ENCODE results near the gene RNF135. TPM values are rescaled to one million over a fixed set of nuclear protein-coding genes. Genes with fewer than 3 reads are reported as not detected.
A peak's percentile ranks its signal among the peaks of the same experiment; 100 is the strongest.
"Not testable (repeated sequence)": the region's sequence is repeated elsewhere in the genome, so short reads cannot be mapped to it uniquely, and the experiment has no call there.

Gene RNF135
- total RNA-seq, 5 donors from 2014 or later (not counting 1 experiment from before 2014, with no cell fraction given), result 2.1 to 7.8 (median 6.4) TPM

DNA sequence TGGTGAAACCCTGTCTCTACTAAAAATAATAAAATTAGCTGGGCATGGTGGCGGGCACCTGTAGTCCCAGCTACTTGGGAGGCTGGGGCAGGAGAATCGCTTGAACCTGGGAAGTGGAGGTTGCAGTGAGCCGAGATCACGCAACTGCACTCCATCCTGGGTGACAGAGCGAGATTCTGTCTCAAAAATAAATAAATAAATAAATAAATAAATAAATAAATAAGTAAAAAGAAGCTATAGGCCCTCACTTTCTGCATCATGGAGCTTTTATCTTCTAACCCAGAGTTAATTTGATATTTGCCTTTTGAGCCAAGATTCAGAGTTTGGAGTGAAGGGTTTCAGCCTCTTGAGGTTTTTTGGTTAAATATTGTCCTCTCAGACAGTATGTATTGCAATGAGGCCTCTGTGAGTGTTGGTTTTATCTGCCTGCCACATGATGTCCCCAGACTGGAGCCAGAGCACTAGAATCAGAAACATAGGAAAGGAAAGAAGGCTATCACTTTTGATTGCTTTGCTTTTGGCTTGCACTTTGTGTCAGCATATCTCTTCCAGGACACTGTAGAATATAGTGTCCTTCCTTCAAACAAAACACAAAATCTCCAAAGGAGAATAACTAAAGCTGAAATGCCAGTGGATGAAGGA, 32.5 kb downstream of the RNF135 start:
- no peak overlapping the region for H3K4me3 ChIP-seq (ENCODE audit: control insufficient read depth in 1 of 2, extremely low read depth in 1 of 2, low read length in 1 of 2)
- H3K27me3 Mint-ChIP-seq, result peaks cover 0 to 4% of the 10 kb centered on the region in 2 donors
- peaks cover 4 to 9% (median 9%) of the 10 kb centered on the region in 3 donors for H3K4me1 Mint-ChIP-seq
- POLR2A ChIA-PET, result no interaction called here
- no peaks in the 10 kb centered on the region for H3K27me3 ChIP-seq (replicated peaks in 1 of 2; ENCODE audit: control insufficient read depth in 2 of 2, extremely low read depth in 1 of 2, insufficient read depth in 2 of 2, low read length in 1 of 2)
- H3K27ac ChIP-seq (ENCODE audit: low read length), result no peak overlapping the region
- CTCF ChIA-PET, result interaction anchor here in 1 of 2 donors (0.5 kb wide), 1 partner anchor 41 kb away, joined by 3 read pairs; no protein-coding TSS in a partner anchor
- no CpG with 5 or more reads among the region's 5 CpGs for WGBS (ENCODE audit: insufficient coverage)
- no peak overlapping the region for H3K4me3 Mint-ChIP-seq
- no peaks in the 10 kb centered on the region for H3K9me3 Mint-ChIP-seq
- no peaks in the 10 kb centered on the region for H3K9me3 ChIP-seq
- DNase-seq, result no peak
- peaks cover 16% of the 10 kb centered on the region for H3K36me3 Mint-ChIP-seq
- no peak for ATAC-seq (replicated peaks in 1 of 4)
- no peak overlapping the region for H3K27ac Mint-ChIP-seq
- peaks cover 0 to 13% of the 10 kb centered on the region in 2 donors for H3K36me3 ChIP-seq (ENCODE audit: control insufficient read depth in 2 of 2, extremely low read depth in 1 of 2, insufficient read depth in 1 of 2, low read length in 1 of 2)
- peaks cover 0 to 5% of the 10 kb centered on the region in 2 experiments for H3K4me1 ChIP-seq (ENCODE audit: control insufficient read depth in 1 of 2, extremely low read depth in 1 of 2, insufficient read depth in 2 of 2, low read length in 2 of 2)

DNA sequence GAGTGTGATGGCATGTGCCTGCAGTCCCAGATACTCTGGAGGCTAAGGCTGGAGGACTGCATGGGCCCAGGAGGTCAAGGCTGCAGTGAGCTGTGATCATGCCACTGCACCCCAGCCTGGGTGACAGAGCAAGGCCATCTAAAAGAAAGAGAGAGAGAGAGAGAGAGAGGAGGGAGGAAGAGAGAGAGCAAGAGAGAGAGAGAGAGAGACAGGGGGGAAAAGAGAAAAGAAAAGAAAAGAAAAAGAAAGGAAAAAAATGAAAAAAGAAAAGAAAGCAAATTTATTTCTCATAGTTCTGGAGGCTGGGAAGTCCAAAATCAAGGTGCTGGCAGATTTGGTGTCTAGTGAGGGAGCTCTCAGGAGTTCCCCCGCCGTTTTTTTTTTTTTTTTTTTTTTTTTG, 33.3 kb downstream of the RNF135 start:
- no CpG with 5 or more reads among the region's 2 CpGs for WGBS (ENCODE audit: insufficient coverage)
- H3K4me3 ChIP-seq (ENCODE audit: control insufficient read depth in 1 of 2, extremely low read depth in 1 of 2, low read length in 1 of 2), result no peak overlapping the region
- ATAC-seq (replicated peaks in 1 of 4), result no peak
- ChIA-PET CTCF (interaction anchor here (0.5 to 0.6 kb wide), 2 partner anchors 41 to 1197 kb away, joined by 3 to 18 read pairs; no protein-coding TSS in a partner anchor), POLR2A (no interaction called here)
- H3K36me3 Mint-ChIP-seq, result peaks cover 13% of the 10 kb centered on the region
- H3K27ac Mint-ChIP-seq, result no peak overlapping the region
- H3K27ac ChIP-seq (ENCODE audit: low read length), result no peak overlapping the region
- H3K36me3 ChIP-seq (ENCODE audit: control insufficient read depth in 2 of 2, extremely low read depth in 1 of 2, insufficient read depth in 1 of 2, low read length in 1 of 2), result peaks cover 0 to 6% of the 10 kb centered on the region in 2 donors
- no peaks in the 10 kb centered on the region for H3K9me3 ChIP-seq
- no peak overlapping the region for H3K4me3 Mint-ChIP-seq
- peaks cover 0 to 4% of the 10 kb centered on the region in 2 donors for H3K27me3 Mint-ChIP-seq
- peaks cover 0 to 3% of the 10 kb centered on the region in 2 experiments for H3K27me3 ChIP-seq (replicated peaks in 1 of 2; ENCODE audit: control insufficient read depth in 2 of 2, extremely low read depth in 1 of 2, insufficient read depth in 2 of 2, low read length in 1 of 2)
- peaks cover 0 to 11% of the 10 kb centered on the region in 2 experiments for H3K4me1 ChIP-seq (ENCODE audit: control insufficient read depth in 1 of 2, extremely low read depth in 1 of 2, insufficient read depth in 2 of 2, low read length in 2 of 2)
- H3K4me1 Mint-ChIP-seq, result peaks cover 7 to 13% (median 10%) of the 10 kb centered on the region in 3 donors
- H3K9me3 Mint-ChIP-seq, result no peaks in the 10 kb centered on the region
- no peak for DNase-seq

DNA sequence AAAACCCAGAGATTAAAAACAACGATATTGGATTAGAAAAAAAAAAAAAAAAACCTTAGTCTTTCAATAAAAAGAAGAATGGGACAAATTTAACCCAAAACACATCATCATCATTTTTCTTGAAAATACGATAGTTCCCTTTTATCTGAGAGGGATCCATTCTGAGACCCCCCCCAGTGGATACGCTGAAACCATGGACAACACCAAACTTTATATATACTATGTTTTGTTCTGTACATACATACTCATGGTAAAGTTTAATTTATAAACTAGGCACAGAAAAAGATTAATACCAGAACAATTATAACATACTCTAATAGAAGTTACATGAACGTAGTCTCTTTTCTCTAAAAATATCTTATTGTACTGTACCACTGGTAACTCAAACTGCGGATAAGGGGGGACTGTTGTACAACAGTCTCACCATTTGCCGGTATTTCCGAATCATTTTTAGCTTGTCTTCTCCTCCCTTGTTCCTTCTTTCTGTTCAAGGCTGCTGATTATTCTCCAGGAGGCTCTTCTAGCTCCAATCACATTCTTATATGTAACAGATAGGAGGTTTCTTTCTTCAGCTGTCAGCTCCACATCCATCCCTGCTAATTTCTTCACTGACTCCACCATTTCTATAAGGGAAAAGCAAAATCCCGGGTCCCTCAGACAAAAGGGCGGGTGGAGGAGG, 37.0 kb downstream of the RNF135 start:
- 55% methylated on average over 4 of the region's 9 CpGs for WGBS (ENCODE audit: insufficient coverage)

DNA sequence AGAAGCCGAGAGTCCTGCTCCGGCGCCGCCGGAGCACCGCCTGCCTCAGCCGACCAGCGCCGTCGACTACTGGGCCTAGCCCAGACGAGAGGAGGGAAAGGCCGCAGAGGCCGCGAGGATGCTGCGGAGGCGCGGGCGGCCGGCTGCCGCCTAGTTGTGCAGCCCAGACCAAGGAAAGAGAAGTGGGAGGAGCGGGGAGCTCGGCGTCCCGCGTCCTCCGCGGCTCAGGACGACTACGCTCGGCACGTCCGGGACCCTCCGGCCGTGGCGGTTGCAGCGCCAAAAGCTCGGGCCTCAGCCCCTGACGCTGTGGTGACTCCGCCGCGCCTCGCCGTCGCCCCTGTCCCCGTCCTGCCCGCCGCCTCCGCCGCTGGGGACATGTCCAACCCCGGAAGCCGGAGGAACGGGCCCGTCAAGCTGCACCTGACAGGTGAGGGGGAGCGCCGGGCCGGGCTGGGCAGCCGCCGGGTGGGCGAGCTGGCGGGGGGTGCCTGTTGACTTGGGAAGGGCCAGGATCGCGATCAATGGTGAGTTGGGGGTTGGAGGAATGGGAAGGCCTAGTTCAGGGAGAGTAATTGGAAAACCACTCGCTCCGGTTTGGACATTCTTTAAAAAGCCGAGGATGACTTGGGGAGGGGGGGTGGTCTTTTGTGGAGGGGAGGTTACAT, 37.7 kb downstream of the RNF135 start:
- peaks cover 0 to 3% of the 10 kb centered on the region in 2 experiments for H3K27me3 ChIP-seq (replicated peaks in 1 of 2; ENCODE audit: control insufficient read depth in 2 of 2, extremely low read depth in 1 of 2, insufficient read depth in 2 of 2, low read length in 1 of 2)
- no peaks in the 10 kb centered on the region for H3K9me3 ChIP-seq
- H3K9me3 Mint-ChIP-seq, result no peaks in the 10 kb centered on the region
- peaks cover 0 to 13% of the 10 kb centered on the region in 2 experiments for H3K4me1 ChIP-seq (ENCODE audit: control insufficient read depth in 1 of 2, extremely low read depth in 1 of 2, insufficient read depth in 2 of 2, low read length in 2 of 2)
- POLR2A ChIA-PET, result interaction anchor here in 1 of 2 donors (0.5 kb wide), 1 partner anchor 1583 kb away, joined by 3 read pairs; no protein-coding TSS in a partner anchor
- CTCF ChIA-PET, result interaction anchor here in 1 of 2 donors (0.6 kb wide), 1 partner anchor 125 kb away, joined by 6 read pairs; no protein-coding TSS in a partner anchor
- peaks cover 14 to 23% (median 16%) of the 10 kb centered on the region in 3 donors for H3K4me1 Mint-ChIP-seq
- WGBS (ENCODE audit: insufficient coverage), result 2% methylated on average over 65 of the region's 65 CpGs
- H3K4me3 ChIP-seq (ENCODE audit: control insufficient read depth in 1 of 2, extremely low read depth in 1 of 2, low read length in 1 of 2), result peak overlapping the region; percentile 67 to 72
- peak in 34 of 35 experiments; percentile 8 to 64 (median 36) for DNase-seq
- peak overlapping the region; percentile 63 for H3K27ac ChIP-seq (ENCODE audit: low read length)
- peaks cover 0 to 4% of the 10 kb centered on the region in 2 donors for H3K27me3 Mint-ChIP-seq
- ATAC-seq (replicated peaks in 1 of 4), result peak; percentile 80 to 86 (median 82)
- H3K36me3 ChIP-seq (ENCODE audit: control insufficient read depth in 2 of 2, extremely low read depth in 1 of 2, insufficient read depth in 1 of 2, low read length in 1 of 2), result no peaks in the 10 kb centered on the region
- no peaks in the 10 kb centered on the region for H3K36me3 Mint-ChIP-seq
- peak overlapping the region; percentile 90 to 91 for H3K27ac Mint-ChIP-seq
- H3K4me3 Mint-ChIP-seq, result peak overlapping the region; percentile 89 to 96 (median 89)

More for the DNA sequence above, 37.0 kb downstream of the RNF135 start:
- Histone ChIP-seq H3K27me3 (replicated peaks in 1 of 2; ENCODE audit: control insufficient read depth in 2 of 2, extremely low read depth in 1 of 2, insufficient read depth in 2 of 2, low read length in 1 of 2) (peaks cover 0 to 3% of the 10 kb centered on the region in 2 experiments), H3K4me3 (ENCODE audit: control insufficient read depth in 1 of 2, extremely low read depth in 1 of 2, low read length in 1 of 2) (peak overlapping the region; percentile 67 to 72), H3K27ac (ENCODE audit: low read length) (peak overlapping the region; percentile 63), H3K4me1 (ENCODE audit: control insufficient read depth in 1 of 2, extremely low read depth in 1 of 2, insufficient read depth in 2 of 2, low read length in 2 of 2) (peaks cover 0 to 13% of the 10 kb centered on the region in 2 experiments), H3K36me3 (ENCODE audit: control insufficient read depth in 2 of 2, extremely low read depth in 1 of 2, insufficient read depth in 1 of 2, low read length in 1 of 2) (no peaks in the 10 kb centered on the region), H3K9me3 (no peaks in the 10 kb centered on the region)
- ChIA-PET POLR2A (no interaction called here), CTCF (interaction anchor here in 1 of 2 donors (0.6 to 0.7 kb wide), 2 partner anchors 31 to 227 kb away, joined by 3 to 5 read pairs; no protein-coding TSS in a partner anchor)
- H3K27ac Mint-ChIP-seq, result peak overlapping the region; percentile 78 to 84
- H3K9me3 Mint-ChIP-seq, result no peaks in the 10 kb centered on the region
- peaks cover 0 to 4% of the 10 kb centered on the region in 2 donors for H3K27me3 Mint-ChIP-seq
- peaks cover 14 to 23% (median 16%) of the 10 kb centered on the region in 3 donors for H3K4me1 Mint-ChIP-seq
- ATAC-seq (replicated peaks in 1 of 4) (peak in 1 of 4 experiments; percentile 15), DNase-seq (no peak)
- peak overlapping the region; percentile 89 to 96 (median 89) for H3K4me3 Mint-ChIP-seq
- no peaks in the 10 kb centered on the region for H3K36me3 Mint-ChIP-seq

DNA sequence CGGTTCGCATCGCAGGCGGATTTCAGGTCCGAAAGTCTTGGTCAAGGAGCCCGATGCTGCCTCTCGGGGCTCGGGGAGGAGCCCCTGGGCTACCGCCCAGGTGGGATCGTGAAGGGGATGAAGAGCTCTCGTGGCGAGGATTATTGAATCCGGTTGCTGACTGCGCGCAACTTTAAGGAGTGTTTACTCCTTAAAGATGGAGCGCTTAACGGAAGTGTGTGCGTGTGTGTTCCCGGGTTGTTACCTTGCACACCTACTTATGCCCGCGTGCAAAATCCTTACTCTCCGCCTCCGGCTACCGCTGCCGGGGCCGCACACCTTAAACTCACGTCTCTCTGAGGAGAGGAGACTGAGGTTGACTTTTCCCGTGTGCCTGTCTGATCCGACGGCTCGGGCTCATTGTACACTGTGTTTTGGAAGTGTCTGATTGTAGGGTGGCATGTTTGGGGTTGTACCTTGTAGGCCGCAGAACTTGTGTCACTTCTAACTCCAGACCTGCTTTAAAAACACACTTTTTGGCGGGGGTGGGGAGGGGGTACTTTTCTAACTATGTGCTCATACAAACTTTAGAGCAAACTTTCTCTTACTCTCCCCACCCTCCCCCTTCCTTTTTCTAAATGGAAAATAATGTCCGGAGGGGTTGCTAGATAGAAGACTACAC, 38.3 kb downstream of the RNF135 start:
- ATAC-seq (replicated peaks in 1 of 4), result peak; percentile 41 to 57 (median 53)
- not testable (repeated sequence) for H3K27me3 Mint-ChIP-seq; H3K9me3 Mint-ChIP-seq; H3K36me3 ChIP-seq (ENCODE audit: control insufficient read depth in 2 of 2, extremely low read depth in 1 of 2, insufficient read depth in 1 of 2, low read length in 1 of 2); H3K9me3 ChIP-seq; H3K27me3 ChIP-seq (replicated peaks in 1 of 2; ENCODE audit: control insufficient read depth in 2 of 2, extremely low read depth in 1 of 2, insufficient read depth in 2 of 2, low read length in 1 of 2); H3K36me3 Mint-ChIP-seq
- ChIA-PET CTCF (interaction anchor here in 1 of 2 donors (0.6 kb wide), 1 partner anchor 126 kb away, joined by 6 read pairs; no protein-coding TSS in a partner anchor), POLR2A (interaction anchor here in 1 of 2 donors (0.5 kb wide), 1 partner anchor 1583 kb away, joined by 3 read pairs; no protein-coding TSS in a partner anchor)
- Mint-ChIP-seq H3K27ac (peak overlapping the region; percentile 90 to 91), H3K4me3 (peak overlapping the region; percentile 89 to 96 (median 89)), H3K4me1 (peaks cover 14 to 23% (median 16%) of the 10 kb centered on the region in 3 donors)
- WGBS (ENCODE audit: insufficient coverage), result 8% methylated on average over 15 of the region's 34 CpGs
- peak overlapping the region; percentile 67 to 72 for H3K4me3 ChIP-seq (ENCODE audit: control insufficient read depth in 1 of 2, extremely low read depth in 1 of 2, low read length in 1 of 2)
- peaks cover 0 to 13% of the 10 kb centered on the region in 2 experiments for H3K4me1 ChIP-seq (ENCODE audit: control insufficient read depth in 1 of 2, extremely low read depth in 1 of 2, insufficient read depth in 2 of 2, low read length in 2 of 2)
- H3K27ac ChIP-seq (ENCODE audit: low read length), result peak overlapping the region; percentile 63
- DNase-seq, result peak in 27 of 35 experiments; percentile 0 to 44 (median 7)

Measured in T-cell (primary cell).